K562 (cell line): ENCODE data around the gene CTRB1.

Experiments
- TAF1 ChIP-seq: IDR thresholded peaks from 2 replicates; pipeline ENCODE4 v1.6.1; 2011; ENCODE audit warnings: mild to moderate bottlenecking, low read length, moderate library complexity; ENCODE audit not compliant: insufficient read depth, control insufficient read depth, severe bottlenecking; ENCODE audit errors: extremely low read depth
- TF ChIP-seq, protein P1 (sequence below): sonication (generic); formaldehyde crosslinking; IDR thresholded peaks from 2 replicates; pipeline ENCODE4 v1.8.0; 2023; ENCODE audit warnings: mild to moderate bottlenecking, missing genetic modification reagents
- TF ChIP-seq, protein P2 (sequence below), 3 experiments: IDR thresholded peaks in 2 of 3; conservative IDR thresholded peaks in 1 of 3; 2 replicates each; pipeline ENCODE4 v1.5.1; 2011 to 2012; ENCODE audit warnings: low read length in 3 of 3, mild to moderate bottlenecking in 3 of 3, control low read depth in 2 of 3, improper control_type of control experiment in 1 of 3, inconsistent platforms in 1 of 3, low read depth in 1 of 3, mixed read lengths in 1 of 3, moderate library complexity in 1 of 3; ENCODE audit not compliant: insufficient read depth in 2 of 3

DNA sequence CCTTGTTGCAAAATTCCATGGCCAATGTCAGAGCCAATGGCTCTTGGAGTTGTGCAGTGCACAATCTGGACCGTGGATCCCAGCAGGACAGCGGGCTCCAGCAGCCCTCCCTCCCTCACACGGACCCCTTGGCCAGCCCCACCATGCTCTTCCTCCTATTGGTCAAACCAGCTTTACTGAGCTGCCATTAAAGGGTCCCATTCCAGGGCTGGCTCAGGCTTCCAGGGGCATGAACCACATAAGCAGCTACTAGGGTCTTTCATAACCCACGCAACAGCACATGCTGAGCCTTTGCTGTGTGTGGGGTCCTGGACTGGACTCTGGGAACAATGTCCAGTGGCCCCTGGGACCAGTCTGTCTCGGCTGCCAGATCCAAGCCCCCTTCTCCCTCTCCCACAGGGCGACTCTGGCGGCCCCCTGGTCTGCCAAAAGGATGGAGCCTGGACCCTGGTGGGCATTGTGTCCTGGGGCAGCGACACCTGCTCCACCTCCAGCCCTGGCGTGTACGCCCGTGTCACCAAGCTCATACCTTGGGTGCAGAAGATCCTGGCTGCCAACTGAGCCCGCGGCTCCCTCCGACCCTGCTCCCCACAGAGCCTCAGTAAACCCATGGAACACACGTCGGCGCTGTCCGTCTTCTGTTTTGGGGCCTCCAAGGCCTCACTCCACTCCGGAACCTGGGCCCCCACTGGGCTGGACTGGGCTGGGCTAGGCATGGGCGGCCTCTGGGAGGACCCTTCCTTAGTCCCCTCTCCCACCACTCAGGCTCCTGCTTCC is 5.7 kb downstream of the CTRB1 start:
- no peak for TF ChIP-seq TAF1
- TF ChIP-seq, protein P1, sequence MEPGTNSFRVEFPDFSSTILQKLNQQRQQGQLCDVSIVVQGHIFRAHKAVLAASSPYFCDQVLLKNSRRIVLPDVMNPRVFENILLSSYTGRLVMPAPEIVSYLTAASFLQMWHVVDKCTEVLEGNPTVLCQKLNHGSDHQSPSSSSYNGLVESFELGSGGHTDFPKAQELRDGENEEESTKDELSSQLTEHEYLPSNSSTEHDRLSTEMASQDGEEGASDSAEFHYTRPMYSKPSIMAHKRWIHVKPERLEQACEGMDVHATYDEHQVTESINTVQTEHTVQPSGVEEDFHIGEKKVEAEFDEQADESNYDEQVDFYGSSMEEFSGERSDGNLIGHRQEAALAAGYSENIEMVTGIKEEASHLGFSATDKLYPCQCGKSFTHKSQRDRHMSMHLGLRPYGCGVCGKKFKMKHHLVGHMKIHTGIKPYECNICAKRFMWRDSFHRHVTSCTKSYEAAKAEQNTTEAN, result no peak
- TF ChIP-seq, protein P2, sequence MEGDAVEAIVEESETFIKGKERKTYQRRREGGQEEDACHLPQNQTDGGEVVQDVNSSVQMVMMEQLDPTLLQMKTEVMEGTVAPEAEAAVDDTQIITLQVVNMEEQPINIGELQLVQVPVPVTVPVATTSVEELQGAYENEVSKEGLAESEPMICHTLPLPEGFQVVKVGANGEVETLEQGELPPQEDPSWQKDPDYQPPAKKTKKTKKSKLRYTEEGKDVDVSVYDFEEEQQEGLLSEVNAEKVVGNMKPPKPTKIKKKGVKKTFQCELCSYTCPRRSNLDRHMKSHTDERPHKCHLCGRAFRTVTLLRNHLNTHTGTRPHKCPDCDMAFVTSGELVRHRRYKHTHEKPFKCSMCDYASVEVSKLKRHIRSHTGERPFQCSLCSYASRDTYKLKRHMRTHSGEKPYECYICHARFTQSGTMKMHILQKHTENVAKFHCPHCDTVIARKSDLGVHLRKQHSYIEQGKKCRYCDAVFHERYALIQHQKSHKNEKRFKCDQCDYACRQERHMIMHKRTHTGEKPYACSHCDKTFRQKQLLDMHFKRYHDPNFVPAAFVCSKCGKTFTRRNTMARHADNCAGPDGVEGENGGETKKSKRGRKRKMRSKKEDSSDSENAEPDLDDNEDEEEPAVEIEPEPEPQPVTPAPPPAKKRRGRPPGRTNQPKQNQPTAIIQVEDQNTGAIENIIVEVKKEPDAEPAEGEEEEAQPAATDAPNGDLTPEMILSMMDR (IDR thresholded peaks at IDR 0.05 in 2 of 3, conservative IDR thresholded peaks at IDR 0.05 in 1 of 3; ENCODE audit: insufficient read depth in 2 of 3, low read depth in 1 of 3, low read length in 3 of 3), result 0 out of 6 replicates have a peak, but pooled peaks have one; percentile 11 to 21 (median 19)
